NCI-H2107 treated with DMSO at 0.1 percent for 48 hours (cell line): ENCODE data around the gene APPBP2.
"Not testable (repeated sequence)": the region's sequence is repeated elsewhere in the genome, so short reads cannot be mapped to it uniquely, and the experiment has no call there.

Source experiments
- DNase-seq: peaks from one replicate; lab custom pipeline; 2025; ENCODE audit not compliant: unreplicated experiment; lab: John Stamatoyannopoulos, UW

APPBP2 gene

DNA sequence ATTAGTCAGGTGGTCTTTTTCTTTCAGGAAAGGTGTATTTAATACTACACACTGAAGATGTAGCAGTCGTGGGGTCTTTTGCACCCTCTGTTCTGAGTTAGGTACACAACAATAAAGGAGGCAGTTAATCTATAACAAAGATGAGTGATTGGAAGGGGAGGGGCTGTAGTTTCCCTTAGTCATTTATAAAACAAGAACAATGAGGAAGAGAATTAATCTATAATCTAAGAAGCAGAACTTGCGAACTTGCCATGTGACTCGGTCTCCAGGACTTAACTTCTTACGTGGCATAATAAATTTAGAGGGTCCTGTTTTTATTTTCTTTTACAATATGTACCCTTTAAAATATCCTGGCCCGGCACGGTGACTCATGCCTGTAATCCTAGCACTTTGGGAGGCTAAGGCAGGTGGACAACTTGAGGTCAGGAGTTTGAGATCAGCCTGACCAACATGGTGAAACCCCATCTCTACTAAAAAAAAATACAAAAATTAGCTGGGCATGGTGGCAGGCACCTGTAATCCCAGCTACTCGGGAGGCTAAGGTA is 8.6 kb upstream of the APPBP2 start:
- DNase-seq = no peak

DNA sequence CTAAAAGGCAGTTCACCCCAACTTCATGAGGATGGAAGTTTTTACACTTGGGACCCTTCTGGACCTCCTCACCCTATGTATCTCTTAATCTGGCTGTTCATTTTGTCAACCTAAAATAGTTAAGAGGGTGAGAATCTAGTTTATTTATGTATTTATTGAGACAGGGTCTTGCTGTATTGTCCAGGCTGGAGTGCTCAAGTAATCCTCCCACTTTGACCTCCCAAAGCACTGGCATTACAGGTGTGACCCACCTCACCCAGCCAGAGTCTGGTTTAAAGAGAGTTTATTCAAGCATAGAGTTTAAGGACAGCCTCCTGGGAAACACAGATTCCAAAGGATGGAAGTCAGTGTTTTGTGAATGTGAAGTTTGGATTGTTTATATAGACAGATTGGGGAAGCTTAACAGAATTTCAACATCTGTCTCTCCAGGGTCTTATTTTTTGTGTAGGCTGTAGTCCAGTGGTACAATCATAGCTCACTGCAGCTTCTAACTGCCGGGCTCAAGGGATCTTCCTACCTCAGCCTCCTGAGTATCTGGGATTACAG is 8.0 kb upstream of the APPBP2 start:
- DNase-seq = no peak

DNA sequence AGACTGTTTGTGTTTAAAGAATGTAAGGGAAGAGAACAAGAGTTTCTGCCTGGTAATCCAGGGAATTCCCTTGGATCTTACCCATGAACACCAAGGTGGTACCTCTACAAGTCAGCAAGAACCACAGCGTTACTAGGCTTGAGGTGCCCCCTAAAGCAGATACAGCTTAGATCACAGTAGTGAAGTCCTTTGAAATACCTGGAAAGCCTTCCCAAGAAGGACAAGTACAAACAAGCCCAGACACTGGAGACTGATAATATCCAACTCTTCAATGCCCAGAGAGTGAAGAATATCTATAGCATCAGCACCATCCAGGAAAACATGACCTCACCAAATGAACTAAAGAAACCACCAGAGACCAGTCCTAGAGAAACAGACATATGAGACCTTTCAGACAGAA is 3.8 kb upstream of the APPBP2 start:
- no peak for DNase-seq

- DNase-seq = no peak
Observed at GRCh38 chr17:60528828-60529227, 2.8 kb upstream of the APPBP2 start.

DNA sequence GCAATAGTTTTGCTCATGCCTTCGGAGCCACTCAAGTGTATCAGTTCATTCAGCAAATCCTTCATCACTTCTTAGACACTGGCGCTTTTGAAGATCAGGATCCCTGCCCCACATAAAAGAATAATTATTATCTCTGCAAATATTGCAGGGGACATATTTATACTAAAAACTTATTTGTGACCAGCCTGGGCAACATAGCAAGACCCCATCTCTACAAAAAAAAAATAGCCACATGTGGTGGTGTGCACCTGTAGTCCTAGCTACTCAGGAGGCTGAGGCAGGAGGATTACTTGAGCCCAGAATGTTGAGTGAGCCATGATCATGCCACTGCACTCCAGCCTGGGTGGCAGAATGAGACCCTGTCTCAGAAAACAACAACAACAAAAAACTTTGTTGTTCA is 1.7 kb upstream of the APPBP2 start:
- DNase-seq = no peak

DNA sequence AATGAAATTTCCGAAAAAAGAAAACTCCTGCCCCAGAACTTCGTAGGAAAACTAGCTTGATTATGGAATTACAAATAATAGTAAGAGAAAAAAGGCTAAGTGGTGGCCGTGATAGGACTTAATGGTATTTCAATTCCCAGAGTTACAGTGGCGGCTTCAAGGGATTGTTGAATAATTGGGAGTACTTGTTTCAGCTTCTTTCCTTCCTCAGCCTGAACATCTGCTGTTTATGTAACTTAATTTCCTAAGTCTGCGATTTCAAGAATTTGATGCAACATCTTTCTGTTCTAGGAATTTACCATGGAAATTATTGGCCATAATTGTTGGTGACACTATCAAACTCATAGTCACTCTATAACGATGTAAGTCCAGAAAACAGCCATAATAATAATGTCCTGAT is 684 bp upstream of the APPBP2 start:
- no peak for DNase-seq

- DNase-seq = no peak
Observed at GRCh38 chr17:60525328-60525684, 736 bp downstream of the APPBP2 start.

- DNase-seq = peak; percentile 12
Observed at GRCh38 chr17:60524463-60525327, 1.3 kb downstream of the APPBP2 start.

- no peak for DNase-seq
Observed at GRCh38 chr17:60523822-60524221, 2.2 kb downstream of the APPBP2 start.

DNA sequence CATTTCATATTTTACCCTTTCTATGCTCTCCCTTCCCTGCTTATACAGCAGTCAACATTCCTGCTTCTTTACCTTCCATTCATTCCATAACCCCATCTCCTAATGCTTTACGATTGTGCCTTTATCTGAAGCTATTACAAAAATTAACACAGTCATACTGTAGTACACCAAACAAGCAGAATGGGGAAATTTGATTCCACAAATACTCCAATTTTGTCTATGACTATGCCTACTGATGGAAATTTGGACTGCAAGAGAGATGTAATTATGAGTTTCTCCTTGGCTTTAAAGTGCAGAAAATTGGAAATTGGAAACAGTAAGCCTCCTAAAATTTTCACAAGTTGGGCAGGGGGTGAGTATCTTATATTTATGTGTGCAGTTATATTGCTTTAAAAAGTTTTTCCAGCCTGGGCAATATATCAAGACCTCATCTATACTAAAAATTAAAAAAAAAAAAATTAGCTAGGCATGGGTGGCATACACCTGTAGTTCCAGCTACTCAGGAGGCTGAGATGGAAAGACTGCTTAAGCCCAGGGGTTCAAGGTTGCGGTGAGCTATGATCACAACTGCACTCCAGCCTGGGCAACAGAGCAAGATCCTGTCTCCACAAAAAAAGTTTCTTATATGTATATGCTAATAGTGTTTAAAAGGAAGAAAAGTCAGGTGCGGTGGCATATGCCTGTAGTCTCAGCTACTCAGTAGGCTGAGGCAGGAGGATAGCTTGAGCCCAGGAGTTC is 3.0 kb downstream of the APPBP2 start:
- DNase-seq = no peak

GRCh38 chr17:60519795-60520194 is 6.2 kb downstream of the APPBP2 start:
- no peak for DNase-seq

- not testable (repeated sequence) for DNase-seq
Observed at GRCh38 chr17:60515683-60516082, 10.4 kb downstream of the APPBP2 start.

GRCh38 chr17:60515199-60515598 is 10.8 kb downstream of the APPBP2 start:
- not testable (repeated sequence) for DNase-seq

GRCh38 chr17:60514500-60514899 is 11.5 kb downstream of the APPBP2 start:
- DNase-seq = no peak

GRCh38 chr17:60514053-60514452 is 12.0 kb downstream of the APPBP2 start:
- DNase-seq = no peak

DNA sequence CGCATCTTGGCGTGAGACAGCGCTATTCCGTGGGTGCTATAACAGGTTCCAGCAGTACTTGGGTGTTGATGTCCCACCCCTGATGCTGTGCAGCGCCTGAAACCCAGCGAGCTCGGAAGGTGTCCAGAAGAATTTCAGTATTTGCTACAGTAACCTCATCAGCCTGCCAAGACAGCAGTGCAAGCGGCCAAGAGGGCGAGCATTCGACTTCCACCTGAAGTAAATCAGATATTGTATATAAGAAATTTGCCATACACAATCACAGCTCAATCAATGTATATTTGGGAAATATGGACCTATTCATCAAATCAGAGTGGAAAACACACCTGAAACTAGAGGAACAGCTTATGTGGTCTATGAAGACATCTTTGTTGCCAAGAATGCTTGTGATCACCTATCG is 13.0 kb downstream of the APPBP2 start:
- no peak for DNase-seq

DNA sequence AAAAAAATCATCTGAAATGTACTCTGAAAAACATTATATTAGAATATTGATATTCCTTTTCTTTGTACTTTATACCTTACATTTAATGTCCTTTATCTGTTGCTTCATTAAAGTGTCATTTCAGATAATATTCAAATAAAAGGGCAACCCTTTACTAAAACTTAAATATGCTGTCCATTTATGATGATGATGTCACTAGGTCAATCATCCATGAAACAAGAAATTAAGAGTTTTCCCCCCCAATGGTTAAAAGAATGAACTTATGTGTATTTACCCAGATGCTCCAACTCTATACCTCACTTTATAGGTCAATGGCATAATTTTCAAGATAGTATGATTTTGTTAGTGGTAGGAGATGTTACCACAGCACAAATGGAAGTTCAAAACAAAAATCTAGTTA is 15.3 kb downstream of the APPBP2 start:
- DNase-seq = no peak

DNA sequence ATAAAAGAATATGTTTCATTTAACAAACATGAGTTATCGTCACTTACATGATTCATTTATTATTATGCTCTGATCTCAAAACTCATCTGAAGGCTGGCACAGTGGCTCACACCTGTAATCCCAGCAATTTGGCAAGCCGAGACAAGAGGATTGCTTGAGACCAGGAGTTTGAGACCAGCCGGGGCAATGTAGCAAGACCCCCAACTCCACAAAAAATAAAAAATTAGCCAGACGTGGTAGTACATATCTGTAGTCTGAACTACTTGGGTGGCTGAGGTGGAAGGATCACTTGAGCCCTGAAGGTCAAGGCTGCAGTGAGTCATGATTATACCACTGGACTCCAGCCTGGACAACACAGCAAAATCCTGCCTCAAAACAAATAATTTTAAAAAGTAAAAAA is 16.0 kb downstream of the APPBP2 start:
- DNase-seq = no peak

- no peak for DNase-seq
Observed at GRCh38 chr17:60508384-60508980, 17.6 kb downstream of the APPBP2 start.

DNA sequence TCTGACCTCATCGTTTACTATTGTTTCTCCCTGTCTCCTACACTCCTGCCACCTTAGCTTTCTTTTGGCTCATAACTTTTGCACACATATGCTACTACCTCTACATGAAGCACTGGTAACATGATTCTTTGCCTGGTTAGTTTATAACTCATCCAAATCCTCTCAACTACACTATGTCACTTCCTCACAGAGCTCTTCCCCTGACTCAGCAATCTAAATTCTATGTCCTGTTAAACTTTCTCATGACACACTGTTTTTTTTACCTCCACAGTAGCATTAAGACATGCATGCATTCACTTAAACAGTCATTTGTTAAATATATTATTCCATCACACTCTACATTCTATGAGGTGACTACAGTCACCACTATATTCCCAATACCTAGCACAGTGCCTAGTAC is 19.7 kb downstream of the APPBP2 start:
- DNase-seq = peak; percentile 2

- DNase-seq = no peak
Observed at GRCh38 chr17:60502145-60502544, 23.9 kb downstream of the APPBP2 start.
